Measurements from ENCODE around the gene TRMT1L. TPM values are rescaled to one million over a fixed set of nuclear protein-coding genes. Genes with fewer than 3 reads are reported as not detected.

TRMT1L gene
- total and polyA plus RNA-seq, 8 donors, result 2.9 to 11.1 (median 6.5) TPM

- Histone ChIP-seq H3K36me3 (peaks cover 0 to 8% (median 0%) of the 10 kb centered on the region in 3 donors), H3K4me3 (peak overlapping the region; percentile 43 to 88 (median 66)), H3K27me3 (no peaks in the 10 kb centered on the region), H3K27ac (peak overlapping the region; percentile 97 to 100 (median 98)), H3K4me1 (peaks cover 8 to 35% (median 28%) of the 10 kb centered on the region in 3 donors), H3K9me3 (no peaks in the 10 kb centered on the region)
- peak in 2 of 6 donors; percentile 19 to 25 for DNase-seq
- intact Hi-C loops (cut with DNase I), result no loop called here
- ATAC-seq, result peak in 2 of 4 donors; percentile 2 to 5
- TF ChIP-seq CTCF (IDR thresholded peaks at IDR 0.05), result no peak
- WGBS, 2 donors, result 0 to 1% methylated on average over 20 of the region's 20 CpGs
- no peak for FAIRE-seq
Observed at GRCh38 chr1:185157599-185158412, 1.1 kb upstream of the TRMT1L start.

GRCh38 chr1:185156288-185156853 is 382 bp downstream of the TRMT1L start:
- intact Hi-C loops (cut with DNase I), result no loop called here
- H3K27ac ChIP-seq, result peak overlapping the region; percentile 97 to 100 (median 98)
- no peaks in the 10 kb centered on the region for H3K27me3 ChIP-seq
- peak in 2 of 6 donors; percentile 75 to 86 for DNase-seq
- peak overlapping the region; percentile 51 to 88 (median 73) for H3K4me3 ChIP-seq
- peak; percentile 49 to 63 (median 54) for ATAC-seq
- no peaks in the 10 kb centered on the region for H3K36me3 ChIP-seq
- no peak for TF ChIP-seq CTCF (IDR thresholded peaks at IDR 0.05)
- 0 to 1% methylated on average over 26 to 30 of the region's 30 CpGs for WGBS, 2 donors
- H3K4me1 ChIP-seq, result peaks cover 8 to 37% (median 28%) of the 10 kb centered on the region in 3 donors
- no peaks in the 10 kb centered on the region for H3K9me3 ChIP-seq
- no peak for FAIRE-seq

- TF ChIP-seq CTCF (IDR thresholded peaks at IDR 0.05), result no peak
- FAIRE-seq (peak; percentile 67), ATAC-seq (no peak), DNase-seq (no peak)
- H3K4me3 ChIP-seq, result peak overlapping the region; percentile 51 to 88 (median 73)
- H3K36me3 ChIP-seq, result no peaks in the 10 kb centered on the region
- peaks cover 8 to 37% (median 28%) of the 10 kb centered on the region in 3 donors for H3K4me1 ChIP-seq
- H3K27ac ChIP-seq, result peak overlapping the region; percentile 97 to 100 (median 98)
- no peaks in the 10 kb centered on the region for H3K9me3 ChIP-seq
- intact Hi-C loops (cut with DNase I), result no loop called here
- 5 to 6% methylated on average over 11 of the region's 11 CpGs for WGBS, 2 donors
- no peaks in the 10 kb centered on the region for H3K27me3 ChIP-seq
Observed at GRCh38 chr1:185155600-185156287, 1.0 kb downstream of the TRMT1L start.

GRCh38 chr1:185154912-185155513 is 1.7 kb downstream of the TRMT1L start:
- no peak for FAIRE-seq
- Histone ChIP-seq H3K4me1 (peaks cover 8 to 37% (median 28%) of the 10 kb centered on the region in 3 donors), H3K27me3 (no peaks in the 10 kb centered on the region), H3K27ac (peak overlapping the region in 2 of 4 donors; percentile 99 to 100), H3K9me3 (no peaks in the 10 kb centered on the region), H3K4me3 (peak overlapping the region in 1 of 4 donors; percentile 68), H3K36me3 (peaks cover 0 to 4% (median 0%) of the 10 kb centered on the region in 3 donors)
- intact Hi-C loops (cut with DNase I), result no loop called here
- DNase-seq, result no peak
- no peak for TF ChIP-seq CTCF (IDR thresholded peaks at IDR 0.05)
- no peak for ATAC-seq
- 20 to 24% methylated on average over 2 of the region's 2 CpGs for WGBS, 2 donors

Data from pancreas (tissue), 10 donors.